Type B pancreatic cell (in vitro differentiated cells): ENCODE results near the gene SLC2A3. TPM values are rescaled to one million over a fixed set of nuclear protein-coding genes. Genes with fewer than 3 reads are reported as not detected.
"Not testable (repeated sequence)": the region's sequence is repeated elsewhere in the genome, so short reads cannot be mapped to it uniquely, and the experiment has no call there.

ENCODE experiments used
- DNase-seq: peaks from one replicate; pipeline ENCODE4 v3.0.0; 2021; ENCODE audit warnings: mixed read lengths; ENCODE audit not compliant: unreplicated experiment; ENCODE audit errors: extremely low spot score
- H3K27ac Mint-ChIP-seq: 2 replicates; pipeline ENCODE4 v1.8.0; 2021; ENCODE audit warnings: mild to moderate bottlenecking, mixed read lengths
- H3K27me3 Mint-ChIP-seq: 2 replicates; pipeline ENCODE4 v1.8.0; 2021; ENCODE audit warnings: mixed read lengths
- H3K36me3 Mint-ChIP-seq: 2 replicates; pipeline ENCODE4 v1.8.0; 2021; ENCODE audit warnings: mixed read lengths
- H3K4me1 Mint-ChIP-seq: one replicate; pipeline ENCODE4 v1.8.0; 2021; ENCODE audit warnings: mixed read lengths; ENCODE audit not compliant: unreplicated experiment
- H3K4me3 Mint-ChIP-seq: 2 replicates; pipeline ENCODE4 v1.8.0; 2021; ENCODE audit warnings: mild to moderate bottlenecking, mixed read lengths
- H3K9me3 Mint-ChIP-seq: 2 replicates; pipeline ENCODE4 v1.8.0; 2021; ENCODE audit warnings: mixed read lengths
- long read RNA-seq: library from polyadenylated mRNA; unstranded; transcript quantifications from one replicate; pipeline ENCODE4 v2.0.0, GENCODE V29; 2020
- total RNA-seq: library from RNA; stranded (reverse); gene quantifications from 2 replicates; pipeline ENCODE4 v1.2.1, GENCODE V29; 2021; ENCODE audit warnings: low replicate concordance
- TF ChIP-seq, protein P1 (sequence below): fragments of 200-600 bp; sonication (generic); conservative IDR thresholded peaks from 2 replicates; pipeline ENCODE4 v1.5.0; 2021; ENCODE audit warnings: antibody characterized with exemption, mild to moderate bottlenecking

SLC2A3 gene
- total RNA-seq, result 214 and 2,005 TPM in 2 replicates
- long read RNA-seq, full-length matches to known transcripts, result 870 of 1,754 reads
- long read RNA-seq, partial matches to known transcripts, result 498 of 1,754 reads
- long read RNA-seq, other reads (novel, unspliced or antisense), result 386 of 1,754 reads

DNA sequence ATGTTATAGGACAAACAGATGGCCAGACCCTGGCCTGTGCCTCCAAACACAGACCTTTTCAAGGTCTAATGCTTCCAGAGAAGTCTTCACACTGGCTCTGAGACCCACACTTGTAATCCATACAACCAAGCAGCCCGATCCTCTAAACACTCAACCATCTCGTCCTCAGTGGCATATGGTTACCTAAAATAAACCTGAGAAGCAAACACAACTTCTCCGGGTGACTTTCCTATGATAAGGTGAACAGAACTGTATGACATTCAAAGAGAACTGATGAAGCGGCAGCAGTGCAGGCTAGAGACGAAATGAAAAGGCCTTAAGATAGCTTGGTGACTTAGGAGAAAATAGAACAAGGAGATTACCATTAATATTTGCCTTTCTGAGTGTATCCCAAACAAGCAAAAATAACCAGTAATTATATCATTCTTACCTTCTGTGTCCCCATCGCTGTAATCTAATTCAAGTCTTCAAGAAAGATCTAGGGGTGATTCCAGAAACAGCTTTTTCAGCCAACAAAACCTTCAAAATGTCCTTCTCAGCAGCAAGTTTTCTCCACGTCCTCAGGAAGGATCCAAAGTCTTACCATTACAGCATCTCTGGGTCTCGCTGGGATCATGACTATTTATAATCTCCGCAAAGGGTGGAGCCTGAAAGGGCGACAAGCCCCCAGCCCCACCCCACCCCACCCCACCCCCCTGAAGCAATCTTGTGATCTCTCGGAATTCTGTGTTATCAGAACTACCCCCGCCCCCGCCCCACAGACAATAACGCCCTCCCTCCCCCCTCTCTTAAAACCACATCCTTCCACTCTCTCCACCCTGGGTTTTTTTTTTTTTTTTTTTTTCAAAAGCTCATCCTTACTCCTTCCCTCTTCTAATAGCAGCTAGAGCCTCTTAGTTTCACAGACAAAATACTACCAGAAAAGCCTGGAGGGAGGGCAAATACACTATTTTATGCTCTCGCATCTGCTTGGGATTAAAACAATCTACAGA, at the start of gene SLC2A3:
TSS of gene SLC2A3 (minus strand) at position 598 of the 992 bp plus-strand sequence. CDS start at position 445, 153 bp downstream.
- no peak within 1 kb of the TSS for H3K27ac Mint-ChIP-seq
- TF ChIP-seq, protein P1, sequence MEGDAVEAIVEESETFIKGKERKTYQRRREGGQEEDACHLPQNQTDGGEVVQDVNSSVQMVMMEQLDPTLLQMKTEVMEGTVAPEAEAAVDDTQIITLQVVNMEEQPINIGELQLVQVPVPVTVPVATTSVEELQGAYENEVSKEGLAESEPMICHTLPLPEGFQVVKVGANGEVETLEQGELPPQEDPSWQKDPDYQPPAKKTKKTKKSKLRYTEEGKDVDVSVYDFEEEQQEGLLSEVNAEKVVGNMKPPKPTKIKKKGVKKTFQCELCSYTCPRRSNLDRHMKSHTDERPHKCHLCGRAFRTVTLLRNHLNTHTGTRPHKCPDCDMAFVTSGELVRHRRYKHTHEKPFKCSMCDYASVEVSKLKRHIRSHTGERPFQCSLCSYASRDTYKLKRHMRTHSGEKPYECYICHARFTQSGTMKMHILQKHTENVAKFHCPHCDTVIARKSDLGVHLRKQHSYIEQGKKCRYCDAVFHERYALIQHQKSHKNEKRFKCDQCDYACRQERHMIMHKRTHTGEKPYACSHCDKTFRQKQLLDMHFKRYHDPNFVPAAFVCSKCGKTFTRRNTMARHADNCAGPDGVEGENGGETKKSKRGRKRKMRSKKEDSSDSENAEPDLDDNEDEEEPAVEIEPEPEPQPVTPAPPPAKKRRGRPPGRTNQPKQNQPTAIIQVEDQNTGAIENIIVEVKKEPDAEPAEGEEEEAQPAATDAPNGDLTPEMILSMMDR, result no peak
- no peak for DNase-seq
- H3K4me3 Mint-ChIP-seq, result no peak within 1 kb of the TSS
- H3K27me3 Mint-ChIP-seq, result no peaks in the 10 kb centered on the region
- H3K4me1 Mint-ChIP-seq, result peaks cover 5% of the 10 kb centered on the region
- H3K9me3 Mint-ChIP-seq, result peaks cover 1% of the 10 kb centered on the region
- H3K36me3 Mint-ChIP-seq, result peaks cover 14% of the 10 kb centered on the region

DNA sequence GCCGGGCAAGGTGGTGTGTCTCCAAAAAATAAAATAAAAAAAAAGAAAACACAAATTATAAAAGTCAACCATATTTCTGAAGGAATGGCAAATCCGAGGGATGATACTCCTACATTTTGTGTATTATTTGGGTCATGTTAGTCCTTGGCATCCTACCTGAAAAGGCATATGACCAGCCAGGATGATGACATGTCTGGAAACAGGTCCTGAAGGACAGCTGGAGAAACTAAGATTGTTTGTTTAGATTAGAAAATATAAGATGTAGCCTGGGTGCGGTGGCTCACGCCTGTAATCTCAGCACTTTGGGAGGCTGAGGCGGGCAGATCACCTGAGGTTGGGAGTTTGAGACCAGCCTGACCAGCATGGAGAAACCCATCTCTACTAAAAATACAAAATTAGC, 48.9 kb upstream of the SLC2A3 start:
- Mint-ChIP-seq H3K4me1 (peaks cover 3% of the 10 kb centered on the region), H3K27me3 (no peaks in the 10 kb centered on the region), H3K9me3 (peaks cover under 1% of the 10 kb centered on the region), H3K4me3 (no peak overlapping the region), H3K36me3 (peaks cover 8% of the 10 kb centered on the region), H3K27ac (no peak overlapping the region)
- no peak for DNase-seq
- TF ChIP-seq, protein P1, result no peak

DNA sequence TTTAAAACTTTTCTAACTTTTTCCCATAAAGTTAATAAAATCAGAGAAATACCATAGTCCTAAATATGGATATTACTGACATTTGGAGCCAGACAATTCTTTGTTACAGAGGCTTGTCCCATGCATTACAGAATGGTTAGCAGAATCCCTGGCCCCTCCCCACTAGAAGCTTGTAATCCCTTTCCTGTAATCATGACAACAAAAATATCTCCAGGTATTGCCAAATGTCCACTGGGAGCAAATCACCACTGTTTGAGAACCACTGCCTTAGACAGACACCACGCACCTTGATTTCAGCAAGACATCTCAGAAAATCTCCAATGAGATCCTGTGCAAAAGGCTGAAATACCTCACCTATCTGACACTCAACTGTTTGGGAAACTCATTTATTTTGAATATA, 47.5 kb upstream of the SLC2A3 start:
- H3K36me3 Mint-ChIP-seq, H3K4me1 Mint-ChIP-seq, DNase-seq, H3K4me3 Mint-ChIP-seq, H3K9me3 Mint-ChIP-seq, H3K27me3 Mint-ChIP-seq: not testable (repeated sequence)
- H3K27ac Mint-ChIP-seq, result peak overlapping the region; percentile 64

DNA sequence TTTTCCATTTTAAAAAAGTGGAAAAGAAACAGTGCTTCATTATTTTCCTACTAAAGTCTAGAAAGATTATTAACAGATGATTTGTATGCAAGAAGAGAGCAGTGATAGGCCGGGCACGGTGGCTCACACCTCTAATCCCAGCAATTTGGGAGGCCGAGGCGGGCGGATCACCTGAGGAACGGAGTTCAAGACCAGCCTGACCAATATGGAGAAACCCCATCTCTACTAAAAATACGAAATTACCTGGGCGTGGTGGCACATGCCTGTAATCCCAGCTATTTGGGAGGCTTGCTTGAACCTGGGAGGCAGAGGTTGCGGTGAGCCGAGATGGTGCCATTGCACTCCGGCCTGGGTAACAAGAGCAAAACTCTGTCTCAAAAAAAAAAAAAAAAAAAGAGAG, 47.0 kb upstream of the SLC2A3 start:
- not testable (repeated sequence) for H3K9me3 Mint-ChIP-seq, H3K4me1 Mint-ChIP-seq, H3K4me3 Mint-ChIP-seq, H3K36me3 Mint-ChIP-seq, H3K27me3 Mint-ChIP-seq, DNase-seq
- H3K27ac Mint-ChIP-seq, result peak overlapping the region; percentile 91

DNA sequence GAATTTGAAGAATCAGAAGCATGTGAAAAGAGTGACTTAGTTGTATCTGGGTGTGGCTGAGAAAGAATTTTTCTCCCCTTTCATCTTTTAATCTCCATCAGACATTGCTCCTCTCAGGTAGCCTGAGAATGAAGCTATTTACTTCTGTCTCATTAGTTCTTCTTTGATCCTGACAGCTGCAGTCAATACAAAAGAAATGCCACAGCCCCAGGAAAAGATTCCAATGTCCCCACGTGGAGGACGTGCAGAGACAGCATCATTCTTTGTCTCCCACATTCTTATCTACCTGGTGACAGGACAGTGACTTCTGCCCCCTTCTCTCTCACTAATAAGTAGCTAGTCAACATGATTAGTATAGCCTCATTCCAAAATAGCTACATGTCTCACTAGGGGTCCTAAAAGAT, 46.3 kb upstream of the SLC2A3 start:
- not testable (repeated sequence) for H3K36me3 Mint-ChIP-seq, H3K4me1 Mint-ChIP-seq, H3K9me3 Mint-ChIP-seq, DNase-seq, H3K27me3 Mint-ChIP-seq
- Mint-ChIP-seq H3K27ac (peak overlapping the region; percentile 91), H3K4me3 (peak overlapping the region; percentile 34)

DNA sequence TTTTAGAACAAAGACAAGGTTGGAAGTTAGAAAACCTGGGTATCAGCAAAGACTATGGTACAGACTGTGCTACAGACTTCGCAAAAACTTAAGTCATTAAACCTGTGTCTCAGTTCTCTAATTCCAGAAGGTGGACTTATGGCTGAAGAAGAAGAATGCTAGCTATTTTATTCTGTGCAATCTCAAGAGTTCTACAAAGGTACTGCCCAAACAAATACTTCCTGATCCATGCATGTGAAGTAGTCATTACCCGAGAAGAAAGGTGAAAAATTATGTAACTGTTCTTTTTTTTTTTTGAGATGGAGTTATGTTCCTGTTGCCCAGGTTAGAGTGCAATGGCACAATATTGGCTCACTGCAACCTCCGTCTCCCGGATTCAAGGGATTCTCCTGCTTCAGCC, 45.5 kb upstream of the SLC2A3 start:
- no peaks in the 10 kb centered on the region for H3K9me3 Mint-ChIP-seq
- peak overlapping the region; percentile 91 for H3K27ac Mint-ChIP-seq
- no peak overlapping the region for H3K4me3 Mint-ChIP-seq
- peaks cover 3% of the 10 kb centered on the region for H3K27me3 Mint-ChIP-seq
- H3K36me3 Mint-ChIP-seq, result peaks cover 6% of the 10 kb centered on the region
- no peak for DNase-seq
- TF ChIP-seq, protein P1, result no peak
- peaks cover 3% of the 10 kb centered on the region for H3K4me1 Mint-ChIP-seq

DNA sequence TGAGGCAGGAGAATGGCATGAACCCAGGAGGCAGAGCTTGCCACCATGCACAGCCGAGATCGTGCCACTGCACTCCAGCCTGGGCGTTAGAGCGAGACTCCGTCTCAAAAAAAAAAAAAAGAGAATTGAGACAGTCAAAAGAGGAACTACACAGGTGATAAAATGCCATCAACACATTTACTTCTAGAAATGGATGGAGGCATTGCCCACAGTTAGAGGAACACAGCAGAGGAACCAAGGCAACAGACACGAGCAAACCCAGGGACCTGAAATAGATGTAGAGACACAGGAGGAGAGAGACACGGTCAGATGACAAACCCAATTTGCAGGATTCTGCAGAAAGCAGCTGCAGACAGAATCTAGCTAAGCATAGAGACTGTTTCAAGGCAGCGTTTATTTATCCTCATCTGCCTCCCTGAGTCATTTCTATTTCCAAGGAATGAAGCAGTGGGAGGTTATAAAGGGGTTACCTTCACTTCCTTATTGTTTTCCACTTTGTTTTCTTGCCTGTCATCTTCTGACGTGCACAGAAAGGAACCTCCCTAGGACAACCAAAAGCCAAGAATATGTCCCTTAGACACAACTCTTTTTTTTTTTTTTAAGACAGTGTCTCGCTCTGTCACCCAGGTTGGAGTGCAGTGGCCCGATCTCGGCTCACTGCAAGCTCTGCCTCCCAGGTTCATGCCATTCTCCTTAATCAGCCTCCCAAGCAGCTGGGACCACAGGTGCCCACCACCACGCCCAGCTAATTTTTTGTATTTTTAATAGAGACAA, 41.6 kb upstream of the SLC2A3 start:
- not testable (repeated sequence) for H3K36me3 Mint-ChIP-seq, H3K4me3 Mint-ChIP-seq, DNase-seq, H3K27me3 Mint-ChIP-seq, H3K9me3 Mint-ChIP-seq, H3K4me1 Mint-ChIP-seq
- H3K27ac Mint-ChIP-seq, result peak overlapping the region; percentile 49
